Neural cell (in vitro differentiated cells): ENCODE measurements around the gene TNFRSF8. TPM values are rescaled to one million over a fixed set of nuclear protein-coding genes. Genes with fewer than 3 reads are reported as not detected.

Experiments used
- H2AFZ ChIP-seq: fragments of 200-600, 300-800 bp; sonication (generic), shearing (Covaris generic); 2 replicates; pipeline ENCODE4 v1.6.0; 2014; ENCODE audit warnings: low read depth, mild to moderate bottlenecking, antibody characterized with exemption, low read length, moderate library complexity
- H3F3A ChIP-seq: fragments of 200-600 bp; shearing (Covaris generic); 2 replicates; pipeline ENCODE4 v1.6.1; 2016; ENCODE audit warnings: mild to moderate bottlenecking, moderate library complexity, mixed read lengths, antibody characterized with exemption, low read length; ENCODE audit not compliant: insufficient read depth, poor library complexity, severe bottlenecking
- H3K27ac ChIP-seq: fragments of 200-600, 300-800 bp; sonication (generic), shearing (Covaris generic); 2 replicates; pipeline ENCODE4 v1.5.1; 2014; ENCODE audit warnings: mild to moderate bottlenecking, low read length, moderate library complexity
- H3K27me3 ChIP-seq: fragments of 300-800, 200-600 bp; sonication (generic), shearing (Covaris generic); 2 replicates; pipeline ENCODE4 v1.6.0; 2014; ENCODE audit warnings: mild to moderate bottlenecking, low read depth, low read length, moderate library complexity; ENCODE audit not compliant: insufficient read depth
- H3K36me3 ChIP-seq: fragments of 300-800, 200-600 bp; sonication (generic), shearing (Covaris generic); 2 replicates; pipeline ENCODE4 v1.5.1; 2014; ENCODE audit warnings: mild to moderate bottlenecking, antibody characterized with exemption, low read length, moderate library complexity; ENCODE audit not compliant: insufficient read depth
- H3K4me2 ChIP-seq: fragments of 300-800, 200-600 bp; sonication (generic), shearing (Covaris generic); 2 replicates; pipeline ENCODE4 v1.6.0; 2014; ENCODE audit warnings: mild to moderate bottlenecking, low read length
- H3K4me3 ChIP-seq: fragments of 300-800, 200-600 bp; sonication (generic), shearing (Covaris generic); 2 replicates; pipeline ENCODE4 v1.5.1; 2014; ENCODE audit warnings: mild to moderate bottlenecking, low read length, moderate library complexity
- H3K79me2 ChIP-seq: fragments of 200-600 bp; shearing (Covaris generic); replicated peaks from 2 replicates; pipeline ENCODE4 v1.6.0; 2014; ENCODE audit warnings: mild to moderate bottlenecking, low read length, moderate library complexity; ENCODE audit not compliant: insufficient read depth
- H3K9ac ChIP-seq: fragments of 300-800, 200-600 bp; sonication (generic), shearing (Covaris generic); 2 replicates; pipeline ENCODE4 v1.6.1; 2016; ENCODE audit warnings: mild to moderate bottlenecking, low read length, mixed read lengths
- H3K9me2 ChIP-seq: fragments of 200-600 bp; shearing (Covaris generic); 2 replicates; pipeline ENCODE4 v1.6.1; 2016; ENCODE audit warnings: mild to moderate bottlenecking, low read length, mixed read lengths; ENCODE audit not compliant: insufficient read depth
- H3K9me3 ChIP-seq: fragments of 200-600, 300-800 bp; sonication (generic), shearing (Covaris generic); 2 replicates; pipeline ENCODE4 v1.6.1; 2016; ENCODE audit warnings: mild to moderate bottlenecking, mixed run types, low read length, moderate library complexity, mixed read lengths
- H4K20me1 ChIP-seq: fragments of 200-600 bp; shearing (Covaris generic); 2 replicates; pipeline ENCODE4 v1.6.1; 2016; ENCODE audit warnings: mild to moderate bottlenecking, mixed run types; ENCODE audit not compliant: insufficient read depth
- CTCF ChIP-seq: fragments of 450-650 bp; IDR thresholded peaks from 2 replicates; pipeline ENCODE4 v1.5.1; 2014; ENCODE audit warnings: antibody characterized with exemption, mild to moderate bottlenecking, moderate library complexity; ENCODE audit not compliant: poor library complexity, severe bottlenecking
- EP300 ChIP-seq: fragments of 450-650 bp; conservative IDR thresholded peaks from 2 replicates; pipeline ENCODE4 v1.6.1; 2014; ENCODE audit warnings: antibody characterized with exemption, mild to moderate bottlenecking, moderate library complexity; ENCODE audit not compliant: poor library complexity, severe bottlenecking
- EZH2 ChIP-seq: fragments of 200-600, 300-800 bp; shearing (Covaris generic), sonication (generic); IDR thresholded peaks from 2 replicates; pipeline ENCODE4 v1.6.1; 2014; ENCODE audit warnings: antibody characterized with exemption, low read length, borderline replicate concordance, mild to moderate bottlenecking; ENCODE audit not compliant: insufficient read depth, poor library complexity, severe bottlenecking
- MXI1 ChIP-seq: fragments of 450-650 bp; conservative IDR thresholded peaks from 2 replicates; pipeline ENCODE4 v1.6.1; 2014; ENCODE audit warnings: antibody characterized with exemption, mild to moderate bottlenecking; ENCODE audit not compliant: poor library complexity, severe bottlenecking
- POLR2AphosphoS5 ChIP-seq: IDR thresholded peaks from 2 replicates; pipeline ENCODE4 v1.6.1; 2012
- RAD21 ChIP-seq: fragments of 450-650 bp; conservative IDR thresholded peaks from 2 replicates; pipeline ENCODE4 v1.6.1; 2014; ENCODE audit warnings: antibody characterized with exemption, mild to moderate bottlenecking, moderate library complexity
- REST ChIP-seq: IDR thresholded peaks from 2 replicates; pipeline ENCODE4 v1.6.1; 2012; ENCODE audit warnings: borderline replicate concordance
- SMC3 ChIP-seq: fragments of 450-650 bp; conservative IDR thresholded peaks from 2 replicates; pipeline ENCODE4 v1.6.1; 2014; ENCODE audit warnings: antibody characterized with exemption, mild to moderate bottlenecking, moderate library complexity; ENCODE audit not compliant: poor library complexity
- TAF1 ChIP-seq: IDR thresholded peaks from 2 replicates; pipeline ENCODE4 v1.6.1; 2012; ENCODE audit warnings: low read depth
- polyA plus RNA-seq: library from polyadenylated mRNA; depleted of rRNA; stranded (reverse); fragments of >200 nt; gene quantifications from 2 replicates; pipeline ENCODE4 v1.2.3, GENCODE V29; 2014

TNFRSF8 gene
- polyA plus RNA-seq, 1 donor from 2014 or later: not detected

- no peaks in the 10 kb centered on the region for H3K36me3 ChIP-seq
- no peaks in the 10 kb centered on the region for H4K20me1 ChIP-seq
- H3K4me3 ChIP-seq: no peak overlapping the region
- H2AFZ ChIP-seq: no peak overlapping the region
- H3F3A ChIP-seq: no peaks in the 10 kb centered on the region
- no peaks in the 10 kb centered on the region for H3K9me2 ChIP-seq
- no peak for TF ChIP-seq TAF1
- TF ChIP-seq EP300: no peak
- no peak for TF ChIP-seq CTCF
- TF ChIP-seq REST: no peak
- no peak for TF ChIP-seq EZH2
- no peak for TF ChIP-seq SMC3
- no peak for TF ChIP-seq POLR2AphosphoS5
- no peak for TF ChIP-seq MXI1
- TF ChIP-seq RAD21: no peak
- no peak overlapping the region for H3K27ac ChIP-seq
- no peaks in the 10 kb centered on the region for H3K9me3 ChIP-seq
- H3K27me3 ChIP-seq: no peaks in the 10 kb centered on the region
- H3K79me2 ChIP-seq: no peaks in the 10 kb centered on the region
- H3K4me2 ChIP-seq: no peak overlapping the region
- H3K9ac ChIP-seq: no peak overlapping the region
These were observed 64.2 kb downstream of the TNFRSF8 start for GRCh38 chr1:12127206-12127810.

- Histone ChIP-seq H3K79me2 (no peaks in the 10 kb centered on the region), H3K36me3 (no peaks in the 10 kb centered on the region), H3K27ac (no peak overlapping the region), H3F3A (no peaks in the 10 kb centered on the region), H3K4me2 (no peak overlapping the region), H3K4me3 (no peak overlapping the region), H3K9me3 (no peaks in the 10 kb centered on the region), H4K20me1 (no peaks in the 10 kb centered on the region), H3K9ac (no peak overlapping the region), H3K9me2 (no peaks in the 10 kb centered on the region), H2AFZ (no peak overlapping the region), H3K27me3 (no peaks in the 10 kb centered on the region)
- TF ChIP-seq RAD21 (no peak), SMC3 (no peak), MXI1 (no peak), EP300 (no peak), REST (no peak), CTCF (no peak), POLR2AphosphoS5 (no peak), TAF1 (no peak), EZH2 (no peak)
These were observed 65.0 kb downstream of the TNFRSF8 start for GRCh38 chr1:12128120-12128519.
